K562 (cell line): Measurements from ENCODE around the gene PLEKHN1. TPM values are rescaled to one million over a fixed set of nuclear protein-coding genes. Genes with fewer than 3 reads are reported as not detected.

ENCODE experiments used
- ATAC-seq: fragments of 200-7000 bp; cut with Tn5 transposase; 3 replicates; pipeline ENCODE4 v1.9.1; 2020; ENCODE audit warnings: moderate library complexity
- BruUV-seq: library from RNA; stranded (reverse); fragments of 400-500 nt; replicated peaks from 2 replicates; lab custom pipeline; 2021; lab: Mats Ljungman, UMichigan
- CTCF ChIA-PET: fragments of 300-600 bp; formaldehyde crosslinking; extraction: SDS; loops from one replicate; lab custom pipeline; 2021; ENCODE audit warnings: low intra/inter-chr PET ratio; lab: Yijun Ruan, JAX
- POLR2A ChIA-PET: fragments of 300-600, 350-650 bp; sonication (Branson Sonifier 250); formaldehyde crosslinking; extraction: SDS; loops from one replicate; lab custom pipeline; 2021; ENCODE audit warnings: antibody characterized with exemption, inconsistent platforms; lab: Yijun Ruan, JAX
- DNase-seq, 4 experiments: peaks; one replicate each; pipeline versions ENCODE4 v3.0.0 to v3.0.0-alpha.2; 2011 to 2018; ENCODE audit warnings: low spot score in 3 of 4, mixed read lengths in 3 of 4; ENCODE audit errors: extremely low read depth in 1 of 4
- FAIRE-seq: peaks from 2 replicates; lab custom pipeline; 2011; peaks lifted over from hg19 to GRCh38; lab: Jason Lieb, UNC
- H2AFZ ChIP-seq: 2 replicates; pipeline ENCODE4 v1.6.0; 2011; ENCODE audit warnings: low read depth, low read length, control low read depth, inconsistent platforms
- H3K27ac ChIP-seq: fragments of 200-600 bp; 3 replicates; pipeline ENCODE4 v1.8.0; 2011; ENCODE audit warnings: low read depth, mild to moderate bottlenecking, control low read depth, inconsistent platforms, low read length, moderate library complexity, mixed read lengths; ENCODE audit errors: extremely low read depth
- H3K27me3 ChIP-seq, 2 experiments: fragments of 300-600 bp in 1 of 2; 2 replicates in 1 of 2; 3 replicates in 1 of 2; pipeline versions ENCODE4 v1.6.0 to v1.8.0; 2011; ENCODE audit warnings: inconsistent platforms in 2 of 2, low read length in 2 of 2, mild to moderate bottlenecking in 1 of 2, mixed read lengths in 1 of 2, moderate library complexity in 1 of 2; ENCODE audit not compliant: control insufficient read depth in 2 of 2, insufficient read depth in 2 of 2
- H3K36me3 ChIP-seq: fragments of 300-600 bp; 3 replicates; pipeline ENCODE4 v1.8.0; 2011; ENCODE audit warnings: mild to moderate bottlenecking, low read length, inconsistent platforms; ENCODE audit not compliant: control insufficient read depth, insufficient read depth
- H3K4me1 ChIP-seq, 2 experiments: fragments of 200-600 bp in 1 of 2; replicated peaks in 1 of 2; 2 replicates in 1 of 2; 3 replicates in 1 of 2; pipeline versions ENCODE4 v1.5.1 to v1.8.0; 2011; ENCODE audit warnings: inconsistent platforms in 2 of 2, low read length in 2 of 2, mild to moderate bottlenecking in 1 of 2, mixed read lengths in 1 of 2, moderate library complexity in 1 of 2; ENCODE audit not compliant: control insufficient read depth in 2 of 2, insufficient read depth in 2 of 2
- H3K4me2 ChIP-seq: 2 replicates; pipeline ENCODE4 v1.6.1; 2011; ENCODE audit warnings: low read length, control low read depth, inconsistent platforms, mixed read lengths; ENCODE audit not compliant: insufficient read depth
- H3K4me3 ChIP-seq: fragments of 200-600 bp; sonication (generic), shearing (Covaris generic); 2 replicates; pipeline ENCODE4 v1.5.1; 2016; ENCODE audit warnings: control low read depth, inconsistent platforms
- H3K79me2 ChIP-seq: fragments of 200-600 bp; 3 replicates; pipeline ENCODE4 v1.8.0; 2011; ENCODE audit warnings: low read length, inconsistent platforms; ENCODE audit not compliant: control insufficient read depth, insufficient read depth
- H3K9ac ChIP-seq, 2 experiments: 2 replicates each; pipeline versions ENCODE4 v1.6.0 to v1.6.1; 2011; ENCODE audit warnings: low read depth in 2 of 2, low read length in 2 of 2, control low read depth in 1 of 2, inconsistent platforms in 1 of 2, mild to moderate bottlenecking in 1 of 2, mixed read lengths in 1 of 2; ENCODE audit not compliant: insufficient read depth in 1 of 2
- H3K9me1 ChIP-seq: one replicate; pipeline ENCODE4 v1.6.0; 2011; ENCODE audit warnings: inconsistent platforms, mild to moderate bottlenecking, low read length, moderate library complexity; ENCODE audit not compliant: control insufficient read depth, insufficient read depth
- H3K9me3 ChIP-seq: replicated peaks from 2 replicates; pipeline ENCODE4 v1.5.1; 2011; ENCODE audit warnings: low read depth, low read length, inconsistent platforms; ENCODE audit not compliant: control insufficient read depth, insufficient read depth
- H4K20me1 ChIP-seq: replicated peaks from 2 replicates; pipeline ENCODE4 v1.6.1; 2011; ENCODE audit warnings: low read length, inconsistent platforms, mixed read lengths; ENCODE audit not compliant: control insufficient read depth, insufficient read depth
- CTCF ChIP-seq, 3 experiments: IDR thresholded peaks in 2 of 3; conservative IDR thresholded peaks in 1 of 3; 2 replicates each; pipeline ENCODE4 v1.5.1; 2011 to 2012; ENCODE audit warnings: low read length in 3 of 3, mild to moderate bottlenecking in 3 of 3, control low read depth in 2 of 3, improper control_type of control experiment in 1 of 3, inconsistent platforms in 1 of 3, low read depth in 1 of 3, mixed read lengths in 1 of 3, moderate library complexity in 1 of 3; ENCODE audit not compliant: insufficient read depth in 2 of 3
- CTCFL ChIP-seq: IDR thresholded peaks from 2 replicates; pipeline ENCODE4 v1.6.1; 2011; ENCODE audit warnings: borderline replicate concordance, low read depth, mild to moderate bottlenecking, moderate library complexity, low read length; ENCODE audit not compliant: insufficient read depth, poor library complexity, severe bottlenecking
- E4F1 ChIP-seq: fragments of 250-450 bp; sonication (Bioruptor Pico); IDR thresholded peaks from 2 replicates; pipeline ENCODE4 v1.5.0; 2021; ENCODE audit warnings: mild to moderate bottlenecking, borderline replicate concordance
- MXD1 ChIP-seq: fragments of 250-450 bp; sonication (Bioruptor Pico); IDR thresholded peaks from 2 replicates; pipeline ENCODE4 v1.8.0; 2021; ENCODE audit warnings: borderline replicate concordance, mild to moderate bottlenecking, moderate library complexity; ENCODE audit not compliant: poor library complexity, severe bottlenecking
- NR2C2 ChIP-seq, 2 experiments: fragments of 200-800 bp in 1 of 2; sonication (Bioruptor generic) in 1 of 2; sonication (generic) in 1 of 2; formaldehyde crosslinking in 1 of 2; IDR thresholded peaks; 2 replicates each; pipeline versions ENCODE4 v1.6.1 to v1.8.0; 2016 to 2022; ENCODE audit warnings: mild to moderate bottlenecking in 1 of 2, missing compliant biosample characterization in 1 of 2, missing genetic modification characterization in 1 of 2, missing genetic modification reagents in 1 of 2
- WGBS: fragments of 100-300 bp; shearing (Covaris generic); methylation state at CpG from one replicate; pipeline ENCODE4 v1.1.6; 2016; ENCODE audit warnings: low coverage, mixed read lengths; ENCODE audit not compliant: insufficient coverage; ENCODE audit errors: missing lambda C conversion rate; 5-methylcytosine and 5-hydroxymethylcytosine counted together
- in situ Hi-C: fragments of 300-500 bp; cut with MboI; formaldehyde crosslinking; loops from 4 replicates; pipeline ENCODE4 v1.15.0; 2018; ENCODE audit warnings: inconsistent platforms, mixed read lengths
- intact Hi-C: fragments of 100-400 bp; cut with micrococcal nuclease; formaldehyde crosslinking; loops from 2 replicates; pipeline ENCODE4 v1.14.2; 2022
- polyA plus RNA-seq, 8 experiments: library from polyadenylated mRNA; depleted of rRNA in 4 of 8; stranded (reverse) in 5 of 8; unstranded in 3 of 8; fragments of >200 nt; fragmentation: Nextera tagmentation in 2 of 8; fragmentation: Illumina TruSeq in 1 of 8; extraction: Ambion mirVana in 2 of 8; extraction: Trizol in 1 of 8; gene quantifications; 2 replicates each; pipeline versions ENCODE4 v1.2.1 to v1.2.3, GENCODE V29; 2011 to 2014; ENCODE audit warnings: inconsistent platforms in 1 of 8, missing spikeins in 1 of 8
- total RNA-seq, 7 experiments: library from RNA; depleted of rRNA in 6 of 7; stranded (reverse); fragments of >200 nt in 6 of 7; fragmentation: Illumina TruSeq in 2 of 7; extraction: Trizol in 2 of 7; gene quantifications; 2 replicates each; pipeline versions ENCODE4 v1.2.1 to v1.2.3, GENCODE V29; 2011 to 2021; ENCODE audit warnings: low replicate concordance in 1 of 7

The PLEKHN1 gene
- total and polyA plus RNA-seq, 9 of the 15 experiments (the other 6 are each of a cell fraction or from before 2014, with no cell fraction given), result 0.07 to 1.5 (median 0.13) TPM; not detected in 2

- Histone ChIP-seq H3K27ac (no peak overlapping the region), H3K27me3 (peaks cover 34 to 77% of the 10 kb centered on the region in 2 experiments; a peak in 4 of 5 replicates), H3K9ac (no peak overlapping the region; a peak in 1 of 4 replicates), H4K20me1 (peaks cover 49% of the 10 kb centered on the region), H3K4me3 (no peak overlapping the region), H3K36me3 (no peaks in the 10 kb centered on the region)
- ChIA-PET CTCF (no interaction called here), POLR2A (interaction anchor here (0.7 to 2.7 kb wide), 5 partner anchors 10 to 19 kb away, joined by 3 to 11 read pairs (median 7); no protein-coding TSS in a partner anchor)
- no TSS peak for BruUV-seq
- peak; percentile 13 to 28 (median 21); a peak in 1 of 6 replicates for TF ChIP-seq CTCF (IDR thresholded peaks at IDR 0.05 in 2 of 3, conservative IDR thresholded peaks at IDR 0.05 in 1 of 3; ENCODE audit: insufficient read depth in 2 of 3, low read depth in 1 of 3, low read length in 3 of 3)
- no peak for TF ChIP-seq MXD1 (CRISPR knock-in tag)
- 0 out of 2 replicates have a peak, but pooled peaks have one; percentile 26 for TF ChIP-seq NR2C2 (CRISPR knock-in tag; IDR thresholded peaks at IDR 0.05)
- no peak for TF ChIP-seq NR2C2 (tag; IDR thresholded peaks at IDR 0.05)
- TF ChIP-seq E4F1 (CRISPR knock-in tag), result no peak
- TF ChIP-seq CTCFL, result peak; percentile 44
- TF ChIP-seq, all 486 proteins: peak for 3
- 32% methylated on average over 29 of the region's 29 CpGs for WGBS
- Histone ChIP-seq H3K79me2 (no peaks in the 10 kb centered on the region), H3K9me3 (no peaks in the 10 kb centered on the region), H3K9me1 (no peaks in the 10 kb centered on the region), H3K4me1 (peaks cover 21 to 88% of the 10 kb centered on the region in 2 experiments), H3K4me2 (no peak overlapping the region), H2AFZ (no peak overlapping the region)
- intact Hi-C loops, result no loop called here
- in situ Hi-C loops, result no loop called here
- FAIRE-seq, result no peak
- DNase-seq, result no peak
- ATAC-seq, result no peak
Measured at GRCh38 chr1:919271-919872, 46.9 kb upstream of the PLEKHN1 start.
